ENCODE measurements around the gene SOX5.
"Not testable (repeated sequence)": the region's sequence is repeated elsewhere in the genome, so short reads cannot be mapped to it uniquely, and the experiment has no call there.

The SOX5 gene

GRCh38 chr12:23827353-23827752, 122.1 kb downstream of the SOX5 start:
- no peak for DNase-seq

- DNase-seq, result not testable (repeated sequence)
Measured at GRCh38 chr12:23825124-23825523, 124.3 kb downstream of the SOX5 start.

- DNase-seq, result no peak
Measured at GRCh38 chr12:23824358-23824757, 125.1 kb downstream of the SOX5 start.

- not testable (repeated sequence) for DNase-seq
Measured at GRCh38 chr12:23822883-23823282, 126.6 kb downstream of the SOX5 start.

- no peak for DNase-seq
Measured at GRCh38 chr12:23817345-23817744, 132.1 kb downstream of the SOX5 start.

- DNase-seq, result no peak
Measured at GRCh38 chr12:23816394-23816851, 133.0 kb downstream of the SOX5 start.

- no peak for DNase-seq
Measured at GRCh38 chr12:23815810-23816209, 133.7 kb downstream of the SOX5 start.

GRCh38 chr12:23813206-23813605, 136.3 kb downstream of the SOX5 start:
- no peak for DNase-seq

GRCh38 chr12:23810329-23810902, 139.1 kb downstream of the SOX5 start:
- peak; percentile 18 for DNase-seq

- DNase-seq, result no peak
Measured at GRCh38 chr12:23803540-23803939, 145.9 kb downstream of the SOX5 start.

GRCh38 chr12:23795494-23795893, 154.0 kb downstream of the SOX5 start:
- peak; percentile 5 for DNase-seq

- no peak for DNase-seq
Measured at GRCh38 chr12:23781118-23781517, 168.4 kb downstream of the SOX5 start.

GRCh38 chr12:23775208-23775607, 174.3 kb downstream of the SOX5 start:
- DNase-seq, result no peak

- DNase-seq, result no peak
Measured at GRCh38 chr12:23771240-23771949, 178.1 kb downstream of the SOX5 start.

GRCh38 chr12:23770202-23770938, 179.1 kb downstream of the SOX5 start:
- DNase-seq, result no peak

GRCh38 chr12:23767834-23768233, 181.6 kb downstream of the SOX5 start:
- no peak for DNase-seq

GRCh38 chr12:23763724-23764123, 185.7 kb downstream of the SOX5 start:
- DNase-seq, result no peak

GRCh38 chr12:23760495-23760894, 189.0 kb downstream of the SOX5 start:
- no peak for DNase-seq

GRCh38 chr12:23758608-23759007, 190.9 kb downstream of the SOX5 start:
- DNase-seq, result no peak

- peak; percentile 39 for DNase-seq
Measured at GRCh38 chr12:23757541-23757962, 191.9 kb downstream of the SOX5 start.

- peak; percentile 87 for DNase-seq
Measured at GRCh38 chr12:23756416-23756815, 193.1 kb downstream of the SOX5 start.

GRCh38 chr12:23753628-23754365, 195.7 kb downstream of the SOX5 start:
- no peak for DNase-seq

GRCh38 chr12:23752245-23752644, 197.2 kb downstream of the SOX5 start:
- no peak for DNase-seq

Data from NCI-H748 treated with DMSO at 0.1 percent for 48 hours (cell line).